CD4-positive, alpha-beta T cell (primary cell): ENCODE measurements around the gene NTM. TPM values are rescaled to one million over a fixed set of nuclear protein-coding genes. Genes with fewer than 3 reads are reported as not detected.

ENCODE experiments used
- ATAC-seq: fragments of 200-7000 bp; cut with Tn5 transposase; one replicate; pipeline ENCODE4 v1.10.0; 2022; ENCODE audit warnings: mild to moderate bottlenecking; ENCODE audit not compliant: poor library complexity
- CTCF ChIA-PET: fragments of 350-600 bp; sonication (Branson Sonifier 250); formaldehyde crosslinking; loops from one replicate; lab custom pipeline; 2021; ENCODE audit warnings: antibody characterized with exemption, inconsistent platforms; lab: Charles Lee
- POLR2A ChIA-PET: fragments of 350-600 bp; sonication (Branson Sonifier 250); formaldehyde crosslinking; loops from one replicate; lab custom pipeline; 2021; ENCODE audit warnings: antibody characterized with exemption, inconsistent platforms; lab: Charles Lee
- DNase-seq, 14 experiments: peaks; one replicate each; pipeline ENCODE4 v3.0.0-alpha.2; 2013 to 2020; ENCODE audit warnings: mixed read lengths in 2 of 14
- H3K27ac ChIP-seq, 2 donors: one replicate each; pipeline versions ENCODE4 v1.5.1 to v1.7.0; 2013; ENCODE audit warnings: low read length in 2 of 2, low read depth in 1 of 2, mild to moderate bottlenecking in 1 of 2
- H3K27me3 ChIP-seq, 2 experiments: 1 replicate in 1 of 2; 2 replicates in 1 of 2; pipeline versions ENCODE4 v1.6.1 to v1.7.0; 2013; ENCODE audit warnings: low read length in 2 of 2, control low read depth in 1 of 2, mild to moderate bottlenecking in 1 of 2, moderate library complexity in 1 of 2; ENCODE audit not compliant: insufficient read depth in 2 of 2, control insufficient read depth in 1 of 2
- H3K36me3 ChIP-seq: one replicate; pipeline ENCODE4 v1.6.1; 2013; ENCODE audit warnings: low read length, control low read depth; ENCODE audit not compliant: insufficient read depth
- H3K4me1 ChIP-seq: one replicate; pipeline ENCODE4 v1.6.1; 2013; ENCODE audit warnings: low read length, control low read depth; ENCODE audit not compliant: insufficient read depth
- H3K4me3 ChIP-seq: one replicate; pipeline ENCODE4 v1.5.1; 2013; ENCODE audit warnings: mild to moderate bottlenecking, low read length, moderate library complexity
- H3K9me3 ChIP-seq, 2 experiments: 1 replicate in 1 of 2; 2 replicates in 1 of 2; pipeline versions ENCODE4 v1.6.1 to v1.7.0; 2013; ENCODE audit warnings: low read length in 2 of 2, mild to moderate bottlenecking in 2 of 2, control low read depth in 1 of 2, moderate library complexity in 1 of 2; ENCODE audit not compliant: control insufficient read depth in 1 of 2, insufficient read depth in 1 of 2
- H3K27ac Mint-ChIP-seq: one replicate; pipeline ENCODE4 v1.8.0; 2020; ENCODE audit warnings: mixed read lengths
- H3K27me3 Mint-ChIP-seq: one replicate; pipeline ENCODE4 v1.8.0; 2021; ENCODE audit warnings: mixed read lengths
- H3K36me3 Mint-ChIP-seq: one replicate; pipeline ENCODE4 v1.8.0; 2021; ENCODE audit warnings: low read depth, mixed read lengths
- H3K4me1 Mint-ChIP-seq: one replicate; pipeline ENCODE4 v1.8.0; 2021; ENCODE audit warnings: low read depth, mixed read lengths
- H3K4me3 Mint-ChIP-seq: one replicate; pipeline ENCODE4 v1.8.0; 2020; ENCODE audit warnings: mild to moderate bottlenecking, mixed read lengths
- H3K9me3 Mint-ChIP-seq: one replicate; pipeline ENCODE4 v1.8.0; 2020; ENCODE audit warnings: mixed read lengths
- CTCF ChIP-seq: fragments of 200-600 bp; IDR thresholded peaks from one replicate; pipeline ENCODE4 v1.8.0; 2022; ENCODE audit warnings: antibody characterized with exemption, mild to moderate bottlenecking
- intact Hi-C, 2 experiments: fragments of 100-400 bp; cut with DNase I in 1 of 2; cut with micrococcal nuclease in 1 of 2; formaldehyde crosslinking; loops; one replicate each; pipeline versions ENCODE4 v1.15.1 to v1.9.0; 2023 to 2025; cut with DNase I, micrococcal nuclease
- total RNA-seq, 174 experiments: library from RNA in 2 of 174; stranded (reverse) in 2 of 174; gene quantifications; one replicate each; pipeline ENCODE4 v1.2.3 and lab custom pipeline; 2021 to 2026

Gene NTM
- total RNA-seq, 2 experiments from 2014 or later = not detected

- H3K4me3 Mint-ChIP-seq = no peak overlapping the region
- no peak overlapping the region for H3K27ac Mint-ChIP-seq
- no peak overlapping the region for H3K4me3 ChIP-seq
- H3K36me3 ChIP-seq = no peaks in the 10 kb centered on the region
- no peaks in the 10 kb centered on the region for H3K4me1 Mint-ChIP-seq
- H3K27me3 ChIP-seq = no peaks in the 10 kb centered on the region
- no peak for TF ChIP-seq CTCF
- POLR2A ChIA-PET = no interaction called here
- ATAC-seq = no peak
- no peak for DNase-seq
- H3K4me1 ChIP-seq = no peaks in the 10 kb centered on the region
- no peak overlapping the region for H3K27ac ChIP-seq
- H3K9me3 Mint-ChIP-seq = no peaks in the 10 kb centered on the region
- intact Hi-C loops = no loop called here
- H3K27me3 Mint-ChIP-seq = no peaks in the 10 kb centered on the region
- peaks cover 3 to 4% of the 10 kb centered on the region in 2 experiments for H3K9me3 ChIP-seq
- no peaks in the 10 kb centered on the region for H3K36me3 Mint-ChIP-seq
- CTCF ChIA-PET = no interaction called here
Measured at GRCh38 chr11:131345406-131345805, 25.0 kb upstream of the NTM start.

- no peaks in the 10 kb centered on the region for H3K27me3 ChIP-seq
- Mint-ChIP-seq H3K27me3 (no peaks in the 10 kb centered on the region), H3K4me1 (no peaks in the 10 kb centered on the region), H3K9me3 (no peaks in the 10 kb centered on the region), H3K4me3 (no peak overlapping the region), H3K27ac (no peak overlapping the region), H3K36me3 (no peaks in the 10 kb centered on the region)
- ChIA-PET POLR2A (no interaction called here), CTCF (no interaction called here)
- TF ChIP-seq CTCF = no peak
- intact Hi-C loops = no loop called here
- no peak for ATAC-seq
- no peak overlapping the region for H3K27ac ChIP-seq
- H3K9me3 ChIP-seq = peaks cover 3 to 14% of the 10 kb centered on the region in 2 experiments
- no peak for DNase-seq
- no peaks in the 10 kb centered on the region for H3K36me3 ChIP-seq
- no peaks in the 10 kb centered on the region for H3K4me1 ChIP-seq
- H3K4me3 ChIP-seq = no peak overlapping the region
Measured at GRCh38 chr11:131349368-131350086, 20.9 kb upstream of the NTM start.

- Mint-ChIP-seq H3K4me1 (no peaks in the 10 kb centered on the region), H3K27me3 (no peaks in the 10 kb centered on the region), H3K36me3 (no peaks in the 10 kb centered on the region), H3K27ac (no peak overlapping the region), H3K4me3 (no peak overlapping the region), H3K9me3 (no peaks in the 10 kb centered on the region)
- CTCF ChIA-PET = no interaction called here
- no peak overlapping the region for H3K4me3 ChIP-seq
- ATAC-seq (no peak), DNase-seq (no peak)
- H3K27me3 ChIP-seq = no peaks in the 10 kb centered on the region
- intact Hi-C loops = no loop called here
- POLR2A ChIA-PET = no interaction called here
- peaks cover 0 to 14% of the 10 kb centered on the region in 2 experiments for H3K9me3 ChIP-seq
- H3K27ac ChIP-seq = no peak overlapping the region
- TF ChIP-seq CTCF = no peak
- H3K36me3 ChIP-seq = no peaks in the 10 kb centered on the region
- no peaks in the 10 kb centered on the region for H3K4me1 ChIP-seq
Measured at GRCh38 chr11:131350872-131351271, 19.5 kb upstream of the NTM start.
